IMR-90 (cell line): ENCODE measurements around the gene ZNF337. TPM values are rescaled to one million over a fixed set of nuclear protein-coding genes. Genes with fewer than 3 reads are reported as not detected.

Source experiments
- ATAC-seq: fragments of 200-7000 bp; cut with Tn5 transposase; 2 replicates; pipeline ENCODE4 v1.9.1; 2020; ENCODE audit warnings: low read depth, mild to moderate bottlenecking, moderate library complexity
- BruUV-seq: library from RNA; stranded (reverse); fragments of 400-500 nt; replicated peaks from 2 replicates; lab custom pipeline; 2021; lab: Mats Ljungman, UMichigan
- CTCF ChIA-PET: fragments of 300-600 bp; formaldehyde crosslinking; extraction: SDS; loops from one replicate; lab custom pipeline; 2021; ENCODE audit warnings: antibody characterized with exemption; lab: Yijun Ruan, JAX
- POLR2A ChIA-PET: fragments of 300-600 bp; sonication (Branson Sonifier 250); formaldehyde crosslinking; loops from one replicate; lab custom pipeline; 2022; ENCODE audit warnings: antibody characterized with exemption; ENCODE audit not compliant: unreplicated experiment; lab: Charles Lee
- DNase-seq: peaks from one replicate; pipeline ENCODE4 v3.0.0; 2013
- H2AFZ ChIP-seq: replicated peaks from 2 replicates; pipeline ENCODE3; 2013; ENCODE audit warnings: low read length, mild to moderate bottlenecking; ENCODE audit not compliant: poor library complexity
- H2AK5ac ChIP-seq: 2 replicates; pipeline ENCODE4 v1.6.1; 2013; ENCODE audit warnings: low read depth, low read length, inconsistent platforms
- H2AK9ac ChIP-seq: replicated peaks from 2 replicates; pipeline ENCODE3; 2013; ENCODE audit warnings: mild to moderate bottlenecking, low read depth, low read length, moderate library complexity; ENCODE audit not compliant: poor library complexity
- H2BK120ac ChIP-seq: 2 replicates; pipeline ENCODE4 v1.6.1; 2013; ENCODE audit warnings: low read depth, low read length, inconsistent platforms
- H2BK15ac ChIP-seq: 3 replicates; pipeline ENCODE4 v1.6.1; 2013; ENCODE audit warnings: low read depth, low read length, inconsistent platforms
- H2BK20ac ChIP-seq: 2 replicates; pipeline ENCODE4 v1.6.1; 2013; ENCODE audit warnings: low read depth, mild to moderate bottlenecking, inconsistent platforms, low read length, moderate library complexity
- H2BK5ac ChIP-seq: 2 replicates; pipeline ENCODE4 v1.6.1; 2013; ENCODE audit warnings: mild to moderate bottlenecking, low read depth, low read length, inconsistent platforms; ENCODE audit not compliant: poor library complexity, severe bottlenecking
- H3K14ac ChIP-seq: replicated peaks from 2 replicates; pipeline ENCODE4 v1.6.1; 2013; ENCODE audit warnings: low read depth, low read length, inconsistent platforms
- H3K18ac ChIP-seq: 2 replicates; pipeline ENCODE4 v1.6.1; 2013; ENCODE audit warnings: low read depth, low read length, control low read depth
- H3K23ac ChIP-seq: 2 replicates; pipeline ENCODE4 v1.6.1; 2013; ENCODE audit warnings: low read depth, low read length, inconsistent platforms
- H3K27ac ChIP-seq: 2 replicates; pipeline ENCODE4 v1.5.1; 2013; ENCODE audit warnings: mild to moderate bottlenecking, control low read depth, low read length; ENCODE audit not compliant: insufficient read depth
- H3K27me3 ChIP-seq: 2 replicates; pipeline ENCODE4 v1.6.1; 2013; ENCODE audit warnings: low read length; ENCODE audit not compliant: control insufficient read depth, insufficient read depth
- H3K36me3 ChIP-seq: 2 replicates; pipeline ENCODE4 v1.6.1; 2013; ENCODE audit warnings: low read length, mixed read lengths; ENCODE audit not compliant: control insufficient read depth, insufficient read depth
- H3K4ac ChIP-seq: 2 replicates; pipeline ENCODE4 v1.6.1; 2013; ENCODE audit warnings: low read depth, low read length, inconsistent platforms
- H3K4me1 ChIP-seq: 2 replicates; pipeline ENCODE4 v1.6.1; 2013; ENCODE audit warnings: low read length, mixed read lengths; ENCODE audit not compliant: control insufficient read depth, insufficient read depth
- H3K4me2 ChIP-seq: 2 replicates; pipeline ENCODE4 v1.6.1; 2013; ENCODE audit warnings: low read depth, mild to moderate bottlenecking, control low read depth, low read length, moderate library complexity
- H3K4me3 ChIP-seq: 2 replicates; pipeline ENCODE4 v1.5.1; 2013; ENCODE audit warnings: low read depth, mild to moderate bottlenecking, control low read depth, low read length, moderate library complexity; ENCODE audit not compliant: insufficient read depth
- H3K56ac ChIP-seq: 2 replicates; pipeline ENCODE4 v1.6.1; 2013; ENCODE audit warnings: low read length, inconsistent platforms; ENCODE audit not compliant: insufficient read depth; ENCODE audit errors: extremely low read depth
- H3K79me1 ChIP-seq, 2 experiments: 2 replicates each; pipeline ENCODE4 v1.6.1; 2013; ENCODE audit warnings: low read length in 2 of 2, inconsistent platforms in 1 of 2, low read depth in 1 of 2
- H3K9ac ChIP-seq: 2 replicates; pipeline ENCODE4 v1.6.1; 2013; ENCODE audit warnings: low read depth, low read length, control low read depth
- H3K9me1 ChIP-seq: 2 replicates; pipeline ENCODE4 v1.6.1; 2013; ENCODE audit warnings: low read length, inconsistent platforms; ENCODE audit not compliant: insufficient read depth
- H3K9me3 ChIP-seq: 2 replicates; pipeline ENCODE4 v1.6.1; 2013; ENCODE audit warnings: low read length; ENCODE audit not compliant: control insufficient read depth, insufficient read depth
- H4K20me1 ChIP-seq: 2 replicates; pipeline ENCODE4 v1.6.1; 2013; ENCODE audit warnings: low read length, inconsistent platforms; ENCODE audit not compliant: insufficient read depth
- H4K5ac ChIP-seq: 2 replicates; pipeline ENCODE4 v1.6.1; 2013; ENCODE audit warnings: mild to moderate bottlenecking, low read depth, low read length, control low read depth
- H4K8ac ChIP-seq, 2 experiments: 2 replicates each; pipeline ENCODE4 v1.6.1; 2013; ENCODE audit warnings: low read depth in 2 of 2, low read length in 2 of 2, control low read depth in 1 of 2, inconsistent platforms in 1 of 2
- H4K91ac ChIP-seq: 2 replicates; pipeline ENCODE4 v1.6.1; 2013; ENCODE audit warnings: low read depth, low read length, inconsistent platforms; ENCODE audit not compliant: insufficient read depth
- BHLHE40 ChIP-seq: fragments of 150-350 bp; IDR thresholded peaks from 2 replicates; pipeline ENCODE4 v1.6.1; 2016; ENCODE audit warnings: mild to moderate bottlenecking, low read depth, low read length
- CEBPB ChIP-seq: IDR thresholded peaks from 2 replicates; pipeline ENCODE4 v1.6.1; 2012; ENCODE audit warnings: low read depth, low read length, improper control_type of control experiment
- CHD1 ChIP-seq: IDR thresholded peaks from 2 replicates; pipeline ENCODE4 v1.6.1; 2012; ENCODE audit warnings: low read depth, low read length, improper control_type of control experiment
- FOS ChIP-seq: fragments of 150-350 bp; IDR thresholded peaks from 2 replicates; pipeline ENCODE4 v1.6.1; 2016; ENCODE audit warnings: low read depth, low read length
- MAFK ChIP-seq: IDR thresholded peaks from 2 replicates; pipeline ENCODE4 v1.6.1; 2012; ENCODE audit warnings: low read depth, low read length, improper control_type of control experiment
- MAZ ChIP-seq: IDR thresholded peaks from 2 replicates; pipeline ENCODE4 v1.6.1; 2012; ENCODE audit warnings: low read depth, mild to moderate bottlenecking, low read length, improper control_type of control experiment, moderate library complexity, borderline replicate concordance
- MXI1 ChIP-seq: IDR thresholded peaks from 2 replicates; pipeline ENCODE4 v1.6.1; 2012; ENCODE audit warnings: low read depth, mild to moderate bottlenecking, low read length, moderate library complexity, borderline replicate concordance
- NFE2L2 ChIP-seq: fragments of 150-350 bp; IDR thresholded peaks from 2 replicates; pipeline ENCODE4 v1.6.1; 2016; ENCODE audit warnings: low read depth, mild to moderate bottlenecking, low read length
- POLR2A ChIP-seq: IDR thresholded peaks from 2 replicates; pipeline ENCODE4 v1.6.1; 2012; ENCODE audit warnings: mild to moderate bottlenecking, low read depth, low read length
- RAD21 ChIP-seq: IDR thresholded peaks from 2 replicates; pipeline ENCODE4 v1.6.1; 2012; ENCODE audit warnings: low read length, improper control_type of control experiment
- RCOR1 ChIP-seq: IDR thresholded peaks from 2 replicates; pipeline ENCODE4 v1.6.1; 2012; ENCODE audit warnings: mild to moderate bottlenecking, low read length, improper control_type of control experiment; ENCODE audit not compliant: insufficient replicate concordance
- RFX5 ChIP-seq: IDR thresholded peaks from 2 replicates; pipeline ENCODE4 v1.8.0; 2012; ENCODE audit warnings: low read depth, mild to moderate bottlenecking, low read length, moderate library complexity
- SMC3 ChIP-seq: fragments of 150-350 bp; IDR thresholded peaks from 2 replicates; pipeline ENCODE4 v1.6.1; 2016; ENCODE audit warnings: low read depth, mild to moderate bottlenecking, antibody characterized with exemption, low read length, moderate library complexity
- WGBS, 2 experiments: methylation state at CpG; one replicate each; pipeline versions ENCODE4 v1.1.5 to v1.1.7; 2013; ENCODE audit warnings: missing lambda C conversion rate in 2 of 2; ENCODE audit not compliant: insufficient read length in 1 of 2; ENCODE audit errors: extremely low coverage in 2 of 2; 5-methylcytosine and 5-hydroxymethylcytosine counted together
- dilution Hi-C: fragments of 300-500 bp; cut with HindIII; formaldehyde crosslinking; loops from one replicate; pipeline ENCODE4 v1.14.3; 2018; ENCODE audit warnings: low sequenced_read_pairs; ENCODE audit not compliant: unreplicated experiment
- in situ Hi-C: fragments of 300-500 bp; cut with MboI; formaldehyde crosslinking; loops from 3 replicates; pipeline ENCODE4 v1.14.3; 2019; ENCODE audit warnings: low sequenced_read_pairs, inconsistent platforms, mixed read lengths
- intact Hi-C: fragments of 100-400 bp; cut with micrococcal nuclease; formaldehyde crosslinking; loops from 2 replicates; pipeline ENCODE4 v1.10.0; 2022
- polyA plus RNA-seq, 3 experiments: library from polyadenylated mRNA; depleted of rRNA; stranded (reverse); fragments of >200 nt; gene quantifications; 2 replicates each; pipeline ENCODE4 v1.2.3, GENCODE V29; 2012; ENCODE audit warnings: low replicate concordance in 1 of 3
- total RNA-seq: library from RNA; depleted of rRNA; stranded (reverse); fragments of >200 nt; gene quantifications from 2 replicates; pipeline ENCODE4 v1.2.3, GENCODE V29; 2012
- TF ChIP-seq, protein P1 (sequence below): conservative IDR thresholded peaks from 2 replicates; pipeline ENCODE4 v1.5.1; 2012; ENCODE audit warnings: mild to moderate bottlenecking, low read depth, low read length, improper control_type of control experiment
- TF ChIP-seq, protein P2 (sequence below): fragments of 150-350 bp; IDR thresholded peaks from 2 replicates; pipeline ENCODE4 v1.6.1; 2017; ENCODE audit warnings: mild to moderate bottlenecking, antibody characterized with exemption, low read length, low read depth
- TF ChIP-seq, protein P3 (sequence below): fragments of 150-350 bp; IDR thresholded peaks from 2 replicates; pipeline ENCODE4 v1.6.1; 2016; ENCODE audit warnings: low read depth, mild to moderate bottlenecking, low read length, moderate library complexity, borderline replicate concordance

ZNF337 gene
- total and polyA plus RNA-seq, 2 of the 4 experiments (the other 2 are of a cell fraction) = 10.4 to 16.5 TPM

DNA sequence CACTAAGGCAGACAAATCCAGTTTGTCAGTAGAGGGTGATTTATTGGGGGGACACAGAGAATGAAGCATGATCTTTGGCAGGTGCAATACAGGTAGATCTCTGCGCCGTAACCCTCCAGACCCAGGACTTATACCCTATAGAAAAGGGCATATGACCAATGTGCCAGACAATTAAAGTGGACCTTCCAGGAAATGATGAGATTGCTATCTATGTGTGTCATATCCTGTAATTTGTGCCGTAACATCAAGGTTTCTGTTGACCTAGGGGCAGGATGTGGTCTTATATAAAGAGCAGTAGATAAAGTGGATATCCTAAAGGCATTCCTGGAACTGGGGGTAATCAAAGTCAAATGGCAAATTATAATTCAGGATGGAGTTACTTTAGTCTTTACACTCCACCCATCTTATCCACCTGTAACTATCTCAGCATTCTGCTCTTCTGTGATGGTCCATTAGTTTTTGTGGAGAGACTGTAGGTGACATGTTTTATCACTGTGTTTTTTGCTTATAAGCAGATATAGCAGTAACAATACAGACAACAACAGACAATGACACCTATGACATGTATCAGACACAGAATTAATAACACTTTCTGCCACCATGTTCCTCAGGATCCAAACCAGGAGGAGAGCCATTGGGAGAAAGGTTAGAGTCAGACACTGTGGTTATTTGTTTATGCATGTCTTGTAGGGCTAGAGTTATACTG, 43.1 kb upstream of the ZNF337 start:
- H3K36me3 ChIP-seq = no peaks in the 10 kb centered on the region
- DNase-seq (peak; percentile 5), ATAC-seq (no peak)
- no peak overlapping the region for H2BK15ac ChIP-seq
- H4K91ac ChIP-seq = no peak overlapping the region
- H3K27ac ChIP-seq = no peak overlapping the region
- no peak overlapping the region for H2BK5ac ChIP-seq
- no peaks in the 10 kb centered on the region for H3K27me3 ChIP-seq
- CTCF ChIA-PET = no interaction called here
- H3K56ac ChIP-seq = no peak overlapping the region
- H4K5ac ChIP-seq = no peak overlapping the region
- no CpG with 5 or more reads among the region's 3 CpGs for WGBS, 2 experiments
- no peaks in the 10 kb centered on the region for H3K9me3 ChIP-seq
- BruUV-seq = no TSS peak
- no peak overlapping the region for H3K23ac ChIP-seq
- no peak overlapping the region for H2AK5ac ChIP-seq
- H2AK9ac ChIP-seq = no peak overlapping the region
- in situ Hi-C loops (no loop called here), dilution Hi-C loops (no loop called here), intact Hi-C loops (no loop called here)
- no peak overlapping the region for H3K18ac ChIP-seq
- H2BK20ac ChIP-seq = no peak overlapping the region
- no peak overlapping the region for H3K9ac ChIP-seq
- no peak overlapping the region for H3K4me3 ChIP-seq
- H3K14ac ChIP-seq = no peak overlapping the region
- no peaks in the 10 kb centered on the region for H4K20me1 ChIP-seq
- no peaks in the 10 kb centered on the region for H3K4me1 ChIP-seq
- no peak overlapping the region for H2BK120ac ChIP-seq
- TF ChIP-seq MAFK (no peak), RCOR1 (no peak), POLR2A (no peak), SMC3 (no peak), RAD21 (no peak), CHD1 (no peak), MAZ (no peak), NFE2L2 (no peak), FOS (no peak), MXI1 (no peak), BHLHE40 (no peak), CEBPB (no peak), RFX5 (no peak)
- TF ChIP-seq, protein P1, sequence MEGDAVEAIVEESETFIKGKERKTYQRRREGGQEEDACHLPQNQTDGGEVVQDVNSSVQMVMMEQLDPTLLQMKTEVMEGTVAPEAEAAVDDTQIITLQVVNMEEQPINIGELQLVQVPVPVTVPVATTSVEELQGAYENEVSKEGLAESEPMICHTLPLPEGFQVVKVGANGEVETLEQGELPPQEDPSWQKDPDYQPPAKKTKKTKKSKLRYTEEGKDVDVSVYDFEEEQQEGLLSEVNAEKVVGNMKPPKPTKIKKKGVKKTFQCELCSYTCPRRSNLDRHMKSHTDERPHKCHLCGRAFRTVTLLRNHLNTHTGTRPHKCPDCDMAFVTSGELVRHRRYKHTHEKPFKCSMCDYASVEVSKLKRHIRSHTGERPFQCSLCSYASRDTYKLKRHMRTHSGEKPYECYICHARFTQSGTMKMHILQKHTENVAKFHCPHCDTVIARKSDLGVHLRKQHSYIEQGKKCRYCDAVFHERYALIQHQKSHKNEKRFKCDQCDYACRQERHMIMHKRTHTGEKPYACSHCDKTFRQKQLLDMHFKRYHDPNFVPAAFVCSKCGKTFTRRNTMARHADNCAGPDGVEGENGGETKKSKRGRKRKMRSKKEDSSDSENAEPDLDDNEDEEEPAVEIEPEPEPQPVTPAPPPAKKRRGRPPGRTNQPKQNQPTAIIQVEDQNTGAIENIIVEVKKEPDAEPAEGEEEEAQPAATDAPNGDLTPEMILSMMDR = no peak
- TF ChIP-seq, protein P2, sequence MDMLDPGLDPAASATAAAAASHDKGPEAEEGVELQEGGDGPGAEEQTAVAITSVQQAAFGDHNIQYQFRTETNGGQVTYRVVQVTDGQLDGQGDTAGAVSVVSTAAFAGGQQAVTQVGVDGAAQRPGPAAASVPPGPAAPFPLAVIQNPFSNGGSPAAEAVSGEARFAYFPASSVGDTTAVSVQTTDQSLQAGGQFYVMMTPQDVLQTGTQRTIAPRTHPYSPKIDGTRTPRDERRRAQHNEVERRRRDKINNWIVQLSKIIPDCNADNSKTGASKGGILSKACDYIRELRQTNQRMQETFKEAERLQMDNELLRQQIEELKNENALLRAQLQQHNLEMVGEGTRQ = no peak
- TF ChIP-seq, protein P3, sequence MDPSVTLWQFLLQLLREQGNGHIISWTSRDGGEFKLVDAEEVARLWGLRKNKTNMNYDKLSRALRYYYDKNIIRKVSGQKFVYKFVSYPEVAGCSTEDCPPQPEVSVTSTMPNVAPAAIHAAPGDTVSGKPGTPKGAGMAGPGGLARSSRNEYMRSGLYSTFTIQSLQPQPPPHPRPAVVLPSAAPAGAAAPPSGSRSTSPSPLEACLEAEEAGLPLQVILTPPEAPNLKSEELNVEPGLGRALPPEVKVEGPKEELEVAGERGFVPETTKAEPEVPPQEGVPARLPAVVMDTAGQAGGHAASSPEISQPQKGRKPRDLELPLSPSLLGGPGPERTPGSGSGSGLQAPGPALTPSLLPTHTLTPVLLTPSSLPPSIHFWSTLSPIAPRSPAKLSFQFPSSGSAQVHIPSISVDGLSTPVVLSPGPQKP = no peak
- no peaks in the 10 kb centered on the region for H3K79me1 ChIP-seq
- H4K8ac ChIP-seq = no peak overlapping the region
- H3K4ac ChIP-seq = no peak overlapping the region
- no peak overlapping the region for H2AFZ ChIP-seq
- no peak overlapping the region for H3K4me2 ChIP-seq
- POLR2A ChIA-PET = no interaction called here
- H3K9me1 ChIP-seq = no peaks in the 10 kb centered on the region
